ENCODE measurements around the gene LBP.

The LBP gene

GRCh38 chr20:38426006-38426897, 80.0 kb downstream of the LBP start:
- H3K4me1 ChIP-seq (ENCODE audit: control insufficient read depth in 1 of 2, insufficient read depth in 2 of 2, low read length in 2 of 2), result no peaks in the 10 kb centered on the region
- H3K9ac ChIP-seq (ENCODE audit: low read depth in 1 of 2, low read length in 2 of 2), result no peak overlapping the region
- no peak overlapping the region for H3K27ac ChIP-seq (ENCODE audit: low read depth, low read length)
- H3K4me3 ChIP-seq (ENCODE audit: low read depth in 1 of 2, low read length in 2 of 2), result no peak overlapping the region
- no peaks in the 10 kb centered on the region for H3K27me3 ChIP-seq (ENCODE audit: control insufficient read depth in 1 of 2, insufficient read depth in 2 of 2, low read length in 2 of 2)
- no peaks in the 10 kb centered on the region for H3K9me3 ChIP-seq (ENCODE audit: control insufficient read depth in 1 of 2, low read length in 2 of 2)
- peaks cover 72 to 88% of the 10 kb centered on the region in 2 donors for H3K36me3 ChIP-seq (ENCODE audit: control insufficient read depth in 1 of 2, insufficient read depth in 2 of 2, low read length in 2 of 2)
